ENCODE results near the gene NEU2.

NEU2 gene

GRCh38 chr2:233082222-233082930 is 49.9 kb downstream of the NEU2 start:
- Histone ChIP-seq H3K4me1 (ENCODE audit: control insufficient read depth in 1 of 2, insufficient read depth in 2 of 2, low read length in 2 of 2) (no peaks in the 10 kb centered on the region), H4K8ac (ENCODE audit: low read depth, low read length) (no peak overlapping the region), H3K18ac (ENCODE audit: low read length) (no peak overlapping the region), H3K4ac (ENCODE audit: low read depth, low read length) (no peak overlapping the region), H3K4me3 (ENCODE audit: low read depth, low read length) (no peak overlapping the region), H3K79me2 (ENCODE audit: control insufficient read depth, insufficient read depth, low read length, poor library complexity) (no peaks in the 10 kb centered on the region), H3K27me3 (ENCODE audit: insufficient read depth, low read length) (no peaks in the 10 kb centered on the region), H2BK5ac (ENCODE audit: low read depth, low read length, poor library complexity) (no peak overlapping the region), H3K14ac (ENCODE audit: low read length) (no peak overlapping the region), H3K9me3 (ENCODE audit: insufficient read depth, low read depth, low read length) (no peaks in the 10 kb centered on the region), H2AK5ac (ENCODE audit: low read length) (no peak overlapping the region), H3K27ac (ENCODE audit: low read depth, low read length) (no peak overlapping the region), H2AFZ (ENCODE audit: insufficient read depth, low read length, poor library complexity) (no peak overlapping the region), H3K23ac (ENCODE audit: low read length) (no peak overlapping the region), H4K12ac (ENCODE audit: low read depth, low read length) (no peak overlapping the region), H3K36me3 (ENCODE audit: control insufficient read depth in 1 of 2, insufficient read depth in 2 of 2, low read length in 2 of 2) (no peaks in the 10 kb centered on the region), H2BK12ac (ENCODE audit: low read length) (no peak overlapping the region), H3K79me1 (ENCODE audit: low read length) (no peaks in the 10 kb centered on the region), H3K4me2 (ENCODE audit: low read length) (no peak overlapping the region), H2BK120ac (ENCODE audit: insufficient read depth, low read length, poor library complexity) (no peak overlapping the region), H3K9ac (ENCODE audit: low read length) (no peak overlapping the region), H4K91ac (ENCODE audit: low read depth, low read length) (no peak overlapping the region)
- DNase-seq: no peak
- no CpG with 5 or more reads among the region's 11 CpGs for WGBS (ENCODE audit: extremely low coverage, insufficient coverage, insufficient read length)

DNA sequence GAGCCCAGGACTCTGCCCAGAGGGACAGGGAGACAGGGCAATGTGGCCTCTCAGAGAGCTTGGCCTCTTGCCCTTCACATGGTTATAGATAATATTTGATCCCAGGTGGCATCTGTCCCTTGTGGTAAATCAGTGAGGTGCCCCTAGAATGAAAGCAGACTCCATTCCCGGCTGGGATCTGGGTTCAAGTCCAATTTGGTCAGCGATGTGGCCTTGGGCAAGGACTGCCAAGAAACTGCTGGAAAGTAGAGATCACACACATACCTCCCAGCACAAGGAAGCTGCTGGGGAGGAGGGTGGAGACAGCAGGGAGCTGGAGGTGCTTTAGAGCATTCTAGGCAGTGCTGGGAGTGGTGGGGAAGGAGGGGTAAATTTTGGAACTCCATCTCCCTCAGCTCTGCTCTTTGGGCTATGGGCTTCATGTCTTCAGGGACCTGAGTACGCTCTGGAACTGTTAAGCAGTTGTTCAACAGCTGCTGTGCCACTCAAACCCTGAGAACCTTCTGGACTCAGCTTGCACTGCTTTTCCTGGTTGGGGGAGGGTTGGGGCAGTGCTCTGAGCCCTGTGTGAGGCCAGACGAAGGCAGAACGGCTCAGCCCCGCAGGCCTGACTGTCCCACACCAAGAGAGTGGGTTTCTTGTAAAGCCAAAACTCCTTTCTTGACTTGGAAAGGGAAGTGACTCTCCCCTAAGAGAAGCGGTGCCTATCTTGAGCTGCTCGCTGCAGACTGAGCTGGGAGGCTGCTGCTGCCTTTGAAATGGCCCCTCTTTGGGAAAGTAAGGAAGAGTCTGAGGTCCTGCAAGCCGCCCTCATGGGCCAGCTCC is 50.7 kb downstream of the NEU2 start:
- no peaks in the 10 kb centered on the region for H3K79me2 ChIP-seq (ENCODE audit: control insufficient read depth, insufficient read depth, low read length, poor library complexity)
- no peaks in the 10 kb centered on the region for H3K36me3 ChIP-seq (ENCODE audit: control insufficient read depth in 1 of 2, insufficient read depth in 2 of 2, low read length in 2 of 2)
- no peak overlapping the region for H3K4me3 ChIP-seq (ENCODE audit: low read depth, low read length)
- no peak overlapping the region for H2BK12ac ChIP-seq (ENCODE audit: low read length)
- no peak overlapping the region for H3K4ac ChIP-seq (ENCODE audit: low read depth, low read length)
- H2AFZ ChIP-seq (ENCODE audit: insufficient read depth, low read length, poor library complexity): no peak overlapping the region
- H2AK5ac ChIP-seq (ENCODE audit: low read length): no peak overlapping the region
- WGBS (ENCODE audit: extremely low coverage, insufficient coverage, insufficient read length): no CpG with 5 or more reads among the region's 9 CpGs
- no peaks in the 10 kb centered on the region for H3K4me1 ChIP-seq (ENCODE audit: control insufficient read depth in 1 of 2, insufficient read depth in 2 of 2, low read length in 2 of 2)
- H3K14ac ChIP-seq (ENCODE audit: low read length): no peak overlapping the region
- H3K18ac ChIP-seq (ENCODE audit: low read length): no peak overlapping the region
- no peaks in the 10 kb centered on the region for H3K9me3 ChIP-seq (ENCODE audit: insufficient read depth, low read depth, low read length)
- no peak overlapping the region for H3K9ac ChIP-seq (ENCODE audit: low read length)
- no peak overlapping the region for H2BK5ac ChIP-seq (ENCODE audit: low read depth, low read length, poor library complexity)
- H4K12ac ChIP-seq (ENCODE audit: low read depth, low read length): no peak overlapping the region
- no peak overlapping the region for H3K23ac ChIP-seq (ENCODE audit: low read length)
- no peak overlapping the region for H3K4me2 ChIP-seq (ENCODE audit: low read length)
- DNase-seq: no peak
- no peak overlapping the region for H4K91ac ChIP-seq (ENCODE audit: low read depth, low read length)
- H3K79me1 ChIP-seq (ENCODE audit: low read length): no peaks in the 10 kb centered on the region
- no peak overlapping the region for H4K8ac ChIP-seq (ENCODE audit: low read depth, low read length)
- no peak overlapping the region for H2BK120ac ChIP-seq (ENCODE audit: insufficient read depth, low read length, poor library complexity)
- H3K27me3 ChIP-seq (ENCODE audit: insufficient read depth, low read length): no peaks in the 10 kb centered on the region
- no peak overlapping the region for H3K27ac ChIP-seq (ENCODE audit: low read depth, low read length)

DNA sequence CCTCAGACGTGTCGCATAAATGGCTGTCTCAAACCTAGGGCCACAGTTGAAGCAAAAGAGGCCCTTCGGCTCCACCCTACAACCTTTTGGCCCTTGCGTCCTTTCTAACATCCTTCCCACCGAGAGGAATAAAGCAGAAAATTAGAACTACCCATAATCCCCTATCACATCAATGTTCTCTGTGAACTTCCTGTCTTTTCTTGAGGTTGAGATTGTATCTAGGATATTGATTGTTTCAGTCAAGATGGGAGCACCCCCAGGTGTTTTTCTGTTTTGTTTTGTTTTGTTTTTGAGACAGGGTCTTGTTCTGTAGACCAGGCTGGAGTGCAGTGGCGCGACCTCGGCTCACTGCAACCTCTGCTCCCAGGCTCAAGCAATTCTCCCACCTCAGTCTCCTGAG is 51.3 kb downstream of the NEU2 start:
- H2BK5ac ChIP-seq (ENCODE audit: low read depth, low read length, poor library complexity): no peak overlapping the region
- H3K18ac ChIP-seq (ENCODE audit: low read length): no peak overlapping the region
- no peaks in the 10 kb centered on the region for H3K79me2 ChIP-seq (ENCODE audit: control insufficient read depth, insufficient read depth, low read length, poor library complexity)
- no peak overlapping the region for H3K4ac ChIP-seq (ENCODE audit: low read depth, low read length)
- no peak overlapping the region for H3K27ac ChIP-seq (ENCODE audit: low read depth, low read length)
- no peak overlapping the region for H4K8ac ChIP-seq (ENCODE audit: low read depth, low read length)
- no peak overlapping the region for H3K4me2 ChIP-seq (ENCODE audit: low read length)
- no peaks in the 10 kb centered on the region for H3K27me3 ChIP-seq (ENCODE audit: insufficient read depth, low read length)
- H3K14ac ChIP-seq (ENCODE audit: low read length): no peak overlapping the region
- no peak for DNase-seq
- no peak overlapping the region for H3K23ac ChIP-seq (ENCODE audit: low read length)
- no peaks in the 10 kb centered on the region for H3K4me1 ChIP-seq (ENCODE audit: control insufficient read depth in 1 of 2, insufficient read depth in 2 of 2, low read length in 2 of 2)
- no peak overlapping the region for H4K91ac ChIP-seq (ENCODE audit: low read depth, low read length)
- no peak overlapping the region for H2AFZ ChIP-seq (ENCODE audit: insufficient read depth, low read length, poor library complexity)
- no peak overlapping the region for H2AK5ac ChIP-seq (ENCODE audit: low read length)
- no peak overlapping the region for H4K12ac ChIP-seq (ENCODE audit: low read depth, low read length)
- no peak overlapping the region for H3K4me3 ChIP-seq (ENCODE audit: low read depth, low read length)
- H2BK120ac ChIP-seq (ENCODE audit: insufficient read depth, low read length, poor library complexity): no peak overlapping the region
- H3K9me3 ChIP-seq (ENCODE audit: insufficient read depth, low read depth, low read length): no peaks in the 10 kb centered on the region
- H2BK12ac ChIP-seq (ENCODE audit: low read length): no peak overlapping the region
- no CpG with 5 or more reads among the region's 8 CpGs for WGBS (ENCODE audit: extremely low coverage, insufficient coverage, insufficient read length)
- H3K9ac ChIP-seq (ENCODE audit: low read length): no peak overlapping the region
- H3K79me1 ChIP-seq (ENCODE audit: low read length): no peaks in the 10 kb centered on the region
- H3K36me3 ChIP-seq (ENCODE audit: control insufficient read depth in 1 of 2, insufficient read depth in 2 of 2, low read length in 2 of 2): no peaks in the 10 kb centered on the region

DNA sequence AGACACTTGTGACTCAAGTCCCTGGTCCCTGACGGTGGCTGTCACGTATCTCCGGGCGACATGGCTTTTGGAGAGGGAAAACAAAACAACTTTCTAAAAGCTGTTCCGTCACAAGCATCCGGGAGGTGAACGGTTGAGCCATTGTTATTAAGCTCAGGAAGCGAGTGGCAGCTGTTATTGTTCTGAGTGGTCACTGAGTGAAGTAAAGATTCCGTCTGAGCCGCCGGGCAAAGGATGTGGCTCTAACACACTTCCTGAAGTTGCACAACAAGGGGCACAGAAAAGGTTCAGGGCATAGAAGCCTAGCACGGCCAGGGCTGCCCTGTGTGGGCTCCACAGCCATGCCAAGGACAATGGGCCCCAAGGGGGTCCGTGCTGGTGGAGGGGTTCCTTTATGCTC is 52.0 kb downstream of the NEU2 start:
- Histone ChIP-seq H3K4ac (ENCODE audit: low read depth, low read length) (no peak overlapping the region), H2BK5ac (ENCODE audit: low read depth, low read length, poor library complexity) (no peak overlapping the region), H3K79me1 (ENCODE audit: low read length) (no peaks in the 10 kb centered on the region), H2AK5ac (ENCODE audit: low read length) (no peak overlapping the region), H3K18ac (ENCODE audit: low read length) (no peak overlapping the region), H3K27me3 (ENCODE audit: insufficient read depth, low read length) (no peaks in the 10 kb centered on the region), H3K4me2 (ENCODE audit: low read length) (no peak overlapping the region), H3K36me3 (ENCODE audit: control insufficient read depth in 1 of 2, insufficient read depth in 2 of 2, low read length in 2 of 2) (no peaks in the 10 kb centered on the region), H4K12ac (ENCODE audit: low read depth, low read length) (no peak overlapping the region), H4K91ac (ENCODE audit: low read depth, low read length) (no peak overlapping the region), H3K9me3 (ENCODE audit: insufficient read depth, low read depth, low read length) (no peaks in the 10 kb centered on the region), H2BK120ac (ENCODE audit: insufficient read depth, low read length, poor library complexity) (no peak overlapping the region), H3K4me1 (ENCODE audit: control insufficient read depth in 1 of 2, insufficient read depth in 2 of 2, low read length in 2 of 2) (no peaks in the 10 kb centered on the region), H3K9ac (ENCODE audit: low read length) (no peak overlapping the region), H2BK12ac (ENCODE audit: low read length) (no peak overlapping the region), H4K8ac (ENCODE audit: low read depth, low read length) (no peak overlapping the region), H2AFZ (ENCODE audit: insufficient read depth, low read length, poor library complexity) (no peak overlapping the region), H3K14ac (ENCODE audit: low read length) (no peak overlapping the region), H3K79me2 (ENCODE audit: control insufficient read depth, insufficient read depth, low read length, poor library complexity) (no peaks in the 10 kb centered on the region), H3K27ac (ENCODE audit: low read depth, low read length) (no peak overlapping the region), H3K23ac (ENCODE audit: low read length) (no peak overlapping the region), H3K4me3 (ENCODE audit: low read depth, low read length) (no peak overlapping the region)
- DNase-seq: peak; percentile 15 to 17
- no CpG with 5 or more reads among the region's 13 CpGs for WGBS (ENCODE audit: extremely low coverage, insufficient coverage, insufficient read length)

All from trophoblast cell (in vitro differentiated cells and primary cell).